Panc1 (cell line): ENCODE measurements around the gene MTA3. TPM values are rescaled to one million over a fixed set of nuclear protein-coding genes. Genes with fewer than 3 reads are reported as not detected.

Experiments used
- ATAC-seq: fragments of 200-7000 bp; cut with Tn5 transposase; 2 replicates; pipeline ENCODE4 v1.9.1; 2020; ENCODE audit warnings: mild to moderate bottlenecking, moderate library complexity
- BruUV-seq: library from RNA; stranded (reverse); fragments of 400-500 nt; replicated peaks from 2 replicates; lab custom pipeline; 2021; lab: Mats Ljungman, UMichigan
- CTCF ChIA-PET: fragments of 300-600 bp; sonication (Branson Sonifier 250); formaldehyde crosslinking; loops from one replicate; lab custom pipeline; 2022; ENCODE audit warnings: antibody characterized with exemption; lab: Charles Lee
- POLR2A ChIA-PET: fragments of 300-600 bp; sonication (Branson Sonifier 250); formaldehyde crosslinking; loops from one replicate; lab custom pipeline; 2022; ENCODE audit warnings: antibody characterized with exemption; lab: Charles Lee
- DNase-seq: peaks from one replicate; pipeline ENCODE4 v3.0.0-alpha.2; 2010; ENCODE audit warnings: low read depth, low spot score
- H3K27ac ChIP-seq: 2 replicates; pipeline ENCODE4 v1.5.1; 2011; ENCODE audit warnings: mild to moderate bottlenecking, low read length, inconsistent platforms
- H3K27me3 ChIP-seq: fragments of 200-500 bp; sonication (Bioruptor generic); 2 replicates; pipeline ENCODE4 v1.6.0; 2014; ENCODE audit warnings: low read length, inconsistent platforms; ENCODE audit not compliant: control insufficient read depth, insufficient read depth
- H3K36me3 ChIP-seq: fragments of 200-500 bp; sonication (Bioruptor generic); 2 replicates; pipeline ENCODE4 v1.5.1; 2014; ENCODE audit warnings: inconsistent platforms, mild to moderate bottlenecking, low read length, moderate library complexity; ENCODE audit not compliant: control insufficient read depth, insufficient read depth
- H3K4me1 ChIP-seq: 2 replicates; pipeline ENCODE4 v1.5.1; 2011; ENCODE audit warnings: inconsistent platforms, mild to moderate bottlenecking, low read length, moderate library complexity; ENCODE audit not compliant: control insufficient read depth, insufficient read depth
- H3K4me3 ChIP-seq, 2 experiments: 2 replicates each; pipeline ENCODE4 v1.5.1; 2011 to 2012; ENCODE audit warnings: low read depth in 2 of 2, low read length in 2 of 2, mild to moderate bottlenecking in 2 of 2, inconsistent platforms in 1 of 2, moderate library complexity in 1 of 2
- H3K9me3 ChIP-seq: fragments of 200-500 bp; sonication (Bioruptor generic); 2 replicates; pipeline ENCODE4 v1.5.1; 2014; ENCODE audit warnings: low read depth, mild to moderate bottlenecking, inconsistent platforms, low read length, moderate library complexity; ENCODE audit not compliant: control insufficient read depth, insufficient read depth
- CTCF ChIP-seq: fragments of 450-650 bp; IDR thresholded peaks from 2 replicates; pipeline ENCODE4 v1.5.1; 2017; ENCODE audit warnings: mild to moderate bottlenecking
- POLR2AphosphoS5 ChIP-seq: IDR thresholded peaks from 2 replicates; pipeline ENCODE4 v1.6.1; 2012; ENCODE audit warnings: mild to moderate bottlenecking, low read depth, low read length, moderate library complexity
- REST ChIP-seq, 2 experiments: IDR thresholded peaks; 2 replicates each; pipeline ENCODE4 v1.6.1; 2011 to 2012; ENCODE audit warnings: low read depth in 2 of 2, control low read depth in 1 of 2, low read length in 1 of 2, mild to moderate bottlenecking in 1 of 2, moderate library complexity in 1 of 2; ENCODE audit not compliant: insufficient read depth in 1 of 2
- SIN3A ChIP-seq: IDR thresholded peaks from 2 replicates; pipeline ENCODE4 v1.6.1; 2012; ENCODE audit warnings: low read depth, mild to moderate bottlenecking, low read length, moderate library complexity, borderline replicate concordance; ENCODE audit not compliant: insufficient read depth
- TCF7L2 ChIP-seq: IDR thresholded peaks from 2 replicates; pipeline ENCODE4 v1.6.1; 2011; ENCODE audit warnings: mild to moderate bottlenecking, low read depth, low read length, inconsistent platforms
- in situ Hi-C: cut with HindIII; loops from 2 replicates; pipeline ENCODE4 v1.10.0; 2016; ENCODE audit warnings: low sequenced_read_pairs, low pct_unique_long_range_greater_than_20kb
- intact Hi-C: fragments of 100-400 bp; cut with micrococcal nuclease; formaldehyde crosslinking; loops from one replicate; pipeline ENCODE4 v1.10.0; 2022; ENCODE audit not compliant: unreplicated experiment
- total RNA-seq: library from RNA; stranded (reverse); gene quantifications from one replicate; pipeline ENCODE4 v1.2.1, GENCODE V29; 2021; ENCODE audit not compliant: unreplicated experiment

Gene MTA3
- total RNA-seq, 1 experiment from 2014 or later, result 65.6 TPM

- ATAC-seq, result no peak
- intact Hi-C loops (no loop called here), in situ Hi-C loops (no loop called here)
- DNase-seq, result no peak
- Histone ChIP-seq H3K9me3 (no peaks in the 10 kb centered on the region), H3K27me3 (no peaks in the 10 kb centered on the region), H3K36me3 (peaks cover 3% of the 10 kb centered on the region), H3K4me3 (no peak overlapping the region), H3K4me1 (peaks cover 28% of the 10 kb centered on the region), H3K27ac (peak overlapping the region; percentile 14; the same call in 1 of the 2 replicates)
- CTCF ChIA-PET, result no interaction called here
- BruUV-seq, result no TSS peak
- POLR2A ChIA-PET, result no interaction called here
- no peak for TF ChIP-seq CTCF
- no peak for TF ChIP-seq TCF7L2
- TF ChIP-seq REST (IDR thresholded peaks at IDR 0.05; ENCODE audit: insufficient read depth in 1 of 2, low read depth in 2 of 2, low read length in 1 of 2), result no peak
- TF ChIP-seq POLR2AphosphoS5, result no peak
- no peak for TF ChIP-seq SIN3A
These were observed 2.4 kb upstream of the MTA3 start for GRCh38 chr2:42566025-42566424.

GRCh38 chr2:42566837-42567321 is 1.6 kb upstream of the MTA3 start:
- Histone ChIP-seq H3K4me1 (peaks cover 28% of the 10 kb centered on the region), H3K36me3 (peaks cover 3% of the 10 kb centered on the region), H3K27me3 (no peaks in the 10 kb centered on the region), H3K9me3 (no peaks in the 10 kb centered on the region), H3K4me3 (no peak overlapping the region), H3K27ac (peak overlapping the region; percentile 14; the same call in 1 of the 2 replicates)
- ATAC-seq, result no peak
- intact Hi-C loops (no loop called here), in situ Hi-C loops (no loop called here)
- no peak for DNase-seq
- POLR2A ChIA-PET, result interaction anchor here (0.6 to 0.8 kb wide), 2 partner anchors 13 to 92 kb away, joined by 4 to 6 read pairs; no protein-coding TSS in a partner anchor
- TF ChIP-seq REST (IDR thresholded peaks at IDR 0.05; ENCODE audit: insufficient read depth in 1 of 2, low read depth in 2 of 2, low read length in 1 of 2) (no peak), SIN3A (no peak), POLR2AphosphoS5 (no peak)
- CTCF ChIA-PET, result no interaction called here
- BruUV-seq, result no TSS peak
